Measurements from ENCODE around the gene TBC1D24.

Gene TBC1D24

DNA sequence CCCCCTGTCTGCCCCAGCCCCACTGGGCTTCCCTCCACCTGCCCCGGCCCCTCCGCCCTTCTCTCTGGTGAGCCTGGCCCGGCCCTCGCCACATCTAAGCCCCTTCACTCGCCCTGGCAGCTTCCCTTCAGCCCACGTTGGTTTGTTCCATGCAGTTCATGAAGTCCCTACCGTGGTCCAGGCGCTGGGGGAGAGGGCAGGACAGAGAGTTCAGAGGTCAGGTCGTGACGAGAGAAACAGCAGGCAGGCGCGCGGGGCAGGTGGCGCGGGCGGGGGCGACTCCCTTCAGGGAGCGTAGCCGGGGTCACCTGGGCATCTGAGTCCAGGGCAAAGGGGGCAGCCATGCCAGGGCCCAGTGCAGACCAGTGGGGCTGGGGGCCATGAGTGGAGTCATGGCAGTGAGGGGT lies 23.9 kb upstream of the TBC1D24 start:
- DNase-seq, result no peak

DNA sequence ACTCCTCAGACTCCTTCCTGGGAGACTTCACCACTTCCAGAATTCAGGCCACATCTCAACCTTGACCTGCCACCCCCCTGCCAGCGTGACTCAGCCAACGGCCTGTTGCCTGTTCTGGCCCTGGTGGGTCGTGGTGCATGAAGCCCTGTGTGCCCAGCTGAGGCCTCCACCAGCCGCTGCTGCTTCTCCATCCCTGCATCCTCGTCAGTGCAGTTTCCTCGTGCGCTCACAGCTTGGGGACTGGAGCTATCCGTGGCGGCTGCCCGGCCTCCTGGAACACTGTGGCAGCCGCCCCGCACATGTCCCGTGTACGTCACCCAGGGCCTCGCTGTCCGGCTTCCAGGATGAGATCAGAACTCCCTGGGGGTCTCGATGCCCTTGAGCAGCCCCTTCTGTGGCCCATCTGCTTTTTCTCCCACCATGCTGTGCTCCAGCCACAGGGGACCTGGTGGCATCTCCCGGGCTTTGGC lies 23.0 kb upstream of the TBC1D24 start:
- DNase-seq, result no peak

DNA sequence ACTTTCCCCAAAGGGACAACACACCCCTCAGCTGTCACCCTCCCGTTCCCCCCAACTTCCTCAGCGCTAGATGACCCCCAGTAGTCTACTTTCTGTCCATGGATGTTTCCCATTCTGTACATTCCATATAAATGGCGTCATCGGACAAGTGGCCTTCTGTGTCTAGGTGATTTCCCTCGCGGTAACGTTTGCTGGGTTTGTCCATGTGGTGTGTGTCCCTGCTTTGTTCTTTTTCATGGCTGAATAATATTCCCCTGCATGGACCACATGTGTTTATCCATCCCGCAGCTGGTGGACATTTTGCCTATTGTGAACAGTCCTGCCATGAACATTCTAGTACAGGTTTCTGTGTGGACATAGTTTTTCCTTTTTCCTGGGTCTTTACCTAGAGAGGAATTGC lies 22.3 kb upstream of the TBC1D24 start:
- DNase-seq, result no peak

DNA sequence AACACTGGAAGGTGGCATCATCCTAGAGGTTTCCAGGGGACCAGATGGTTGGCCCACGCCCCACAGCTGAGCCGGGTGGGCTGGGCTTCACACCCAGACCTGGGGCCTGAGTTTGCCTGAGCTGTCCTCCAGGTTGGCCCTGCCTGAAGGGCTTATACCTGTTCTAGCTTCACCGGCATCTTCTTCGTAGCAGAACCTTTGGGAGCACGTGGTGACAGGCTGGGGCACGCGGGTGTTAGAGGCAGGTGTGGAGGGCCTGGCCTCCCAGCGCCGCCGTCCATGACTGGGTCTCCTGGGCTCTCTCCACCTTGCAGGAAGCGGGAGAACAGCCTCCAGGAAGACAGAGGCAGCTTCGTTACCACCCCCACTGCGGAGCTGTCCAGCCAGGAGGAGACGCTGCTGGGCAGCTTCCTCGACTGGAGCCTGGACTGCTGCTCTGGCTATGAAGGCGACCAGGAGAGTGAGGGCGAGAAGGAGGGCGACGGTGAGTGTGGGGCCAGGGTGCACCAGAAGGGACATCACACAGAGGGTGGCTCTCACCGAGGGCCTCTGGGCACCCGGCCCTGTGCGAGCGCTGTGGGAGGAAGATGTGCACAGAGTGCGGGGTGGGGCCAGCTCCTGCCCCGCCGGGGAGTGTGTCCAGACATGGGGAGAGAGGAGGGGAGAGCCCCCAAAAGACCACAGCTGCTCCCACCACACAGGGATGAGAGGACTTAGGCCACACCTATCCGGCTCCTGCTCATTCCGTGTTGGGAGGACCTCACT lies 19.7 kb upstream of the TBC1D24 start:
- no peak for DNase-seq

DNA sequence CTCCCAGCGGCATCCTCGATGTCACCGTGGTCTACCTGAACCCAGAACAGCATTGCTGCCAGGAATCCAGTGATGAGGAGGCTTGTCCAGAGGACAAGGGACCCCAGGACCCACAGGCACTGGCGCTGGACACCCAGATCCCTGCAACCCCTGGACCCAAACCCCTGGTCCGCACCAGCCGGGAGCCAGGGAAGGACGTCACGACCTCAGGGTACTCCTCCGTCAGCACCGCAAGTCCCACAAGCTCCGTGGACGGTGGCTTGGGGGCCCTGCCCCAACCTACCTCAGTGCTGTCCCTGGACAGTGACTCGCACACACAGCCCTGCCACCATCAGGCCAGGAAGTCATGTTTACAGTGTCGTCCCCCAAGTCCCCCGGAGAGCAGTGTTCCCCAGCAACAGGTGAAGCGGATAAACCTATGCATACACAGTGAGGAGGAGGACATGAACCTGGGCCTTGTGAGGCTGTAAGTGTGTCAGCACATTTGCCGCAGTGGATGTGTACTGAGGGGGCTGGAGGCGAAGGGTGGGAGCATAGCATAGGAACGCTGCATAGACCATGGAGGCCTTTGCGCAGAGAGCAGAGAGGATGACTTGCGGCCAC lies 18.3 kb upstream of the TBC1D24 start:
- DNase-seq, result no peak

DNA sequence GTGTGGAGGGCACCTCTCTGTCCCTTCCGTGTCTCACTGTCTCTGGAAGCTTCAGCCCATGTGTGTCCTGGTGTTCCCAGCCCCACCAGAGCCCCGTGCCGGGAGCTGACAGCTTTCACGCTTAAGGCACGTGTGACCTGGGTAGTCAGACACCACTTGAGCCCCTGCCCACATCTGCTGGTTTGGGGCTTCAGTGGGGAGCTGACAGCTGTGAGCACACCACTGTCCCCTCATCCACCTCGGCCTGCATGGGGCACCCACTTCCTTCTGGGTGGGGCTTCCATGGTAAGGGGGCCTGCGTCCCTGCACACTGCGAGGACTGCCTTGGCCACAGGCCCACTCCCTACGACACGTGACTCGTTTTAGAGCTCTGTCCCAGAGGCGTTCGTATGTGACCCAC lies 17.7 kb upstream of the TBC1D24 start:
- no peak for DNase-seq

DNA sequence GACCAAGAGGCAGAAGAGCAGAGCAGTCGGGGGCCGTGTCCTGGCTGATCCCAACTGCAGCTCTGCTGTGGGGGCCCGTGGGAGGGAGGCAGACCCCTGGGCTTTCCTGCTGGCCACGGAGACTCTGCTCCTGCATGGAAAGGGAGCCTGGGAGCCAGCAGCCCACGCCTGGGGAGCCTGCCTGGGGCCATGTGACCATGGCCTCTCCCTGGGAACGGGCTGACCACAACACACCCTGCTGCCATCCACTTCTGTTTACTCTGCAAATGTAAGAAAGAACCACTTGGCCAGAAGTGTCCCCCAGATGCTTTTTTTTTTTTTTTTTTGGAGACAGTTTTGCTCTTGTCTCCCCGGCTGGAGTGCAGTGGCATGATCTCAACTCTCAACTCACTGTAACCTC lies 17.0 kb upstream of the TBC1D24 start:
- no peak for DNase-seq

DNA sequence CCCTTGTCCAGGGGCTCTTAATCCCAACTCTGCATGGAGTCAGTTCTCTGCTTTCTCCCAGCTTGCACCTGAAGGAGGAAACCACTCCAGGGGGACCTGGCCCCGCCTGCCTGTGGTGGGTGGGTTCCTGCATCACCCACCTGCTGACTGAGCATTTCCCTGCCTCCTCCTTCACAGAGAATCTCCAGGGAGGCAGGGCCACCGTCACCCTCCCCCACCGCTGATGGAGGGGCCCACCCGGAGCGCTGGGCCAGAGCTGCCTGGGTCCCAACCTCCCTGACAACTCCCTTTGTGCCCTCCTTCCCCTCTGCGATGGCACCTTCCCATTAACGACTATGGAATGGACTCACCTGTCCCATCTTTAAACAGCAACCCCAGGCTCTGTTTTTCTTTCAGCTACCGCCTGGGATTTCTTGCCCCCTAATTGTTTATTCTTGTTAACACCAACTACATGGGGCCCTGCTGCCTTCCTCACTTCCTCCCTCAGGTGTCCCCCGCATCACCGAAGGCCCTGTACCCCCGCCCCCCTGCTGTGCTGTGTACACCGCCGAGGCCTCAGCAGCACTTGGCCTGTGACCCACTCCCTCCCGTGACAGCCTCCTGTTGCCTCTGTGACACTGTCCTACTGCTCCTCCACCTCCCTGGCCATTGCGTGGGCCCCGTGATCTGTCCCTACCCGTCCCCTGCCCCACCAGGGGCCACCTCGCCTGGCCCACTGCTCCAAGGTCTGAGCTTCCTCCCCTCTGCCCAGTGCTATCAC lies 15.9 kb upstream of the TBC1D24 start:
- DNase-seq, result no peak

DNA sequence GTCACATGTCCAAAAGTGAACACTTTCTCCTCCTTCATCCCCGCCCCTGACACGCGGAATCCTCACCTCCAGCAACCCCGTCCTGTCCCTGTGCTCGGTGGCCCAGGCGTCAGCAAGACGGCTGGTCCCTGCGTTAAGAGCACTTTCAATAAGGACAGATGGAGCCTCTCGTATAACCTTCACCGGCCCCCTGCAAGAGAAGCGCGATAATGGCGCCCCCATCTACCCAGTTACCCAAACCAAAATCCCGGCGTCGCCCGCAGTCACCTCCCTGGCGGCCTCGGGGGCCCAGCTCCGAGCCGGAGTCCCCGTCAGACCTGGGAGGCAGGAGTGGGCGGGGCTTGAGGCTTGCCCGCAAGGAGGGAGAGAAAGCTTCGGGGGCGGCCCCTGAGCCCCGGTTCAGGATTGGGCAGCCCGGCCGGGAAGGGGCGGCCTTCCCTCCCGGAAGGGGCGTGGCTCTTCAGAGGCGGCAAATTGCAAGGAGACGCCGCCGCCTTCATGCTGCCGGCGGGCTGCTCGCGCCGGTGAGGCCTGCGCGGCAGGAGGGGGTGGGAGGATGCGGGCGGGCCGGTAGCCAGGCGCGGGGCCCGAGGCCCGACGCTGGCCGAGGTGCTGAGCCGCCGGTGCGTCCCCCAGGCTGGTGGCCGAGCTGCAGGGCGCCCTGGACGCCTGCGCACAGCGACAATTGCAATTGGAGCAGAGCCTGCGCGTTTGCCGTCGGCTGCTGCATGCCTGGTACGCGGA lies 15.1 kb upstream of the TBC1D24 start, which contains the start of gene TEDC2:
Gene TEDC2, plus strand, starts transcription at position 463 of the 744 bp plus-strand sequence. Its CDS starts 36 bp downstream, at position 499.
- peak; percentile 99 for DNase-seq

DNA sequence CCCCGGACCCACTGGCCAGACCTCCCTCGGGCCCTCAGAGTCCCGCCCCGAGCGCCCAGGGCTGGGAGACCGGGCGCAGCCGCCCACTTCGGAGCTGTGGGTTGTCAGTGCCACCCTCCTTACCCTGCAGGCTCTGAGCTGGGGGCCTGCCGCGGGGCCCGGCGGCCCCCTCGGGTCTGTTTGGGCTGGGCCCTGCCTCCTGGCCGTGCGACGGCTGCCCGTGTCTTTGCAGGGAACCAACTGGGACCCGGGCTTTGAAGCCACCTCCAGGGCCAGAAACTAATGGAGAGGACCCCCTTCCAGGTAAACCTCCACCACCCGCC lies 14.6 kb upstream of the TBC1D24 start:
- no peak for DNase-seq

DNA sequence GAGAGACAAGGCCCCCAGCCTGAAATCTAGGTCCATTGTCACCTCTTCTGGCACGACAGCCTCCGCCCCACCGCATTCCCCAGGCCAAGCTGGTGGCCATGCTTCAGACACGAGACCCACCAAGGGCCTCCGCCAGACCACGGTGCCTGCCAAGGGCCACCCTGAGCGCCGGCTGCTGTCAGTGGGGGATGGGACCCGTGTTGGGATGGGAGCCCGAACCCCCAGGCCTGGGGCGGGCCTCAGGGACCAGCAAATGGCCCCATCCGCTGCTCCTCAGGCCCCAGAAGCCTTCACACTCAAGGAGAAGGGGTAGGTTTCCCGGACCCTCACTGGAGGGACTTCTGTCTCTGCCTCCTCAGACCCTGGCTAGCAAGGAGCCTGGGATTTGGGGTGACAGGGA lies 14.0 kb upstream of the TBC1D24 start:
- no peak for DNase-seq

DNA sequence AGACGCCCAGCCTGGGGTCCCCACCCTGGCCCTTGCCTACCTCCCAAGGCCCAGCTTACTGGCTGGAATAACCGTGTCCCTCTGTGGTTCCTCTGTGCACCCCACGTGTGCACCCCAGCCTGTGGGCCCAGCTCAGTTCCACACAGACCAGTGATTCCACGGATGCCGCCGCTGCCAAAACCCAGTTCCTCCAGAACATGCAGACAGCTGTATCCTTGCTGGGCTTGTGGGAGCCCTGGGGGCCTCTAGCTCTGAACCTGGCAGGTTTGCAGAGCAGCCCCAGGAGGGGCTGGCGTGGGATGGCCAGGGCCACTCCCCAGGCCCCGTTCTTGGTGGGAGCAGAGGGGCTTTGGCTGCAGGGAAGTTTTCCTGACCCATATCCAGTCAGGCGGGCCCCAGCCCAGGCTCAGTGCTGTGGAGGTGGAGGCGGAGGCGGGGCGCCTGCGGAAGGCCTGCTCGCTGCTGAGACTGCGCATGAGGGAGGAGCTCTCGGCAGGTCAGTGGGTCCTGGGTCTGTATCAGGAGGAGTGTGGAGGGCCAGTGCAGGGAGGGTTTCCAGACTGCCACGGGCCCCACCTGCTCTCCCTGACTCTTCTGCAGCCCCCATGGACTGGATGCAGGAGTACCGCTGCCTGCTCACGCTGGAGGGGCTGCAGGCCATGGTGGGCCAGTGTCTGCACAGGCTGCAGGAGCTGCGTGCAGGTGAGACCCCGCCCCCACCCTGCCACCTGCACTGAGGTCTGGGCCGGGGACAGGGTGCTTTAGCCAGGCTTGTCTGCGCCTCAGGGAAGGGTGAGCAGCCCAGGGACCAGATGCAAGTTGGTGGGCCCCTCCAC lies 12.7 kb upstream of the TBC1D24 start:
- DNase-seq, result no peak

DNA sequence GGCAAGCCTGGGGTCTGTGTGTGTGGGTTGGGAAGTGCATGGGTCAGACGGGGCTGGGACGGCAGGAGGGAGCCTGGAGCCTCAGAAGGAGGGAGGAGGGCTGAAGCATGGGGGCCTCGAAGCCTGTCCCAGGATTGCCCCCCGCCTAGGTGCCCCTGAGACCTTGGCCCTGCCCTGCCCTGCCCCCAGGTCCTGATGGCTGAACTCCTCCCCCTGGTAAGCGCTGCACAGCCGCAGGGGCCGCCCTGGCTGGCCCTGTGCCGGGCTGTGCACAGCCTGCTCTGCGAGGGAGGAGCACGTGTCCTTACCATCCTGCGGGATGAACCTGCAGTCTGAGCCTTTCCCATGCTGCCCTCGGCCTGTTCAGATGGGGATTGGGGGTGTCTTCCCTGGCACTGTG lies 10.6 kb upstream of the TBC1D24 start:
- no peak for DNase-seq

DNA sequence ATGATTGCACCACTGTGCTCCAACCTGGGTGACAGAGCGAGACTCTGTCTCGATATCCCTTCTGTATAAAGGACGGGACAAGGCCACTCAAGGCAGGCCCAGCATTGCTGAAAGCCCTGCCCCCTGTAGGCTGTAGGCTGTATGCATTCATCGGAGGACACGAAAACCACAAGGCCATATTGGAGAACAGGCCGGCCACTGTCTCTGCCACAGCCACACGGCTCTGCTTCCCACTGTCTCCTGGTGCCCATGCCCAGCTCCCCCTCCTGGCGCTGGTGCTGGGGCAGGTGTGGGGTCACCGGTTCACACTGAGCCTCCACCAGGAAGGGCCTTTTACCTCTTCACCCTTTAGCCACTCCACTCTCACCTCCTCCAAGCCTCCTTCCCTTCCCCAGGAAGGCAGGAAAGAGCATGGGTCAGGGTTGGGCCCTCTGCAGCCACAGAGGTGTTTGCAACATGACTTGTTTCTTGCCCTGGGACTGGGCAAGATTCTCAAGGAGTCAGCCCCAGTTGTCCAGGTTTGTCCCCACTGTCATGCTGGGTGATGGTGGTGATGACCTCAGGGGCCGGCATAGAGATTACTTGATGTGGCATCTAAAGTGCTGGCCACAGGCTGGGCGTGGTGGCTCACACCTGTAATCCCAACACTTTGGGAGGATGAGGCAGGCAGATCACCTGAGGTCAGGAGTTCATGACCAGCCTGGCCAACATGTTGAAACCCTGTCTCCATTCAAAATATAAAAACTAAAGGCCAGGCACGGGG lies 9.1 kb upstream of the TBC1D24 start:
- no peak for DNase-seq

DNA sequence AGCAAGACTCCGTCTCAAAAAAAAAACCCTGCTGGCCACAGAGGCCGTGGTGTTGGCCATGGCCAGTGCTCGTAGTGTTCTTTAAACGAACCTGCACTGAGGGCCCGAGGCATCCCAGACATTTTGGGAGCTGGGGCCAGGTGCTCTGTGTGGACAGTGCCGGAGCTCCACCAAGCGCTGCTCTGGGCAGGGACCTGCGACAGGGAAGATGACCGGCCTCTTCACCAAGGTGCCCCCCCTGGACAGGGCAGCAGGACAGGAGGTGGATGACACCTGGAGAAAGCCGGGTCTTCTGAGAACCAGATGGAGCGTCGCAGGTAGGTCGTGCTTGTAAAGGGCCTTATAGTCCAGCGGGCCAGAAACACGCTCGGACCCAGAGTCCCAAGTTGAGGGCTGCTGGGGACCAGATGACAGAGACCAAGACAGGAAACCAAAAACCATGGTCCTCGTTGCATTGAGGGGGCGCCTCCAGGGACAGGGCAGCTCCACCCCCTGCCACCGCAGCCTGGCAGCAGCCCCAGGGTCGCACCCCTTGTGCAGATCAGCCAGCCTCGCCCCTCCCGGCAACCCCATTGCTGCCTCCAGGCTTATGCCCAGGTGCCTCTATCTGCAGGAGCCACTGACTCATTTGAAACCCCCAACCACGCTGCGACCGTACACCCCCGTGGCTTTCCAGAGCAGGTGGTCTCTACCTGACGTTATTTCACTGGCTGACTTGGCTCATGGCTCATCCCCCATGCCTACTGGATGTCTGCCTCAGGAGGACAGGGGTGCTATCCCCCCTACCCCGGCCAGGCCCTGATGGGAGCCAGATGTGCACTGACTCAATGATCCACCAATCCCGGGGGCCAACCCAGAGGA lies 8.0 kb upstream of the TBC1D24 start:
- DNase-seq, result no peak

DNA sequence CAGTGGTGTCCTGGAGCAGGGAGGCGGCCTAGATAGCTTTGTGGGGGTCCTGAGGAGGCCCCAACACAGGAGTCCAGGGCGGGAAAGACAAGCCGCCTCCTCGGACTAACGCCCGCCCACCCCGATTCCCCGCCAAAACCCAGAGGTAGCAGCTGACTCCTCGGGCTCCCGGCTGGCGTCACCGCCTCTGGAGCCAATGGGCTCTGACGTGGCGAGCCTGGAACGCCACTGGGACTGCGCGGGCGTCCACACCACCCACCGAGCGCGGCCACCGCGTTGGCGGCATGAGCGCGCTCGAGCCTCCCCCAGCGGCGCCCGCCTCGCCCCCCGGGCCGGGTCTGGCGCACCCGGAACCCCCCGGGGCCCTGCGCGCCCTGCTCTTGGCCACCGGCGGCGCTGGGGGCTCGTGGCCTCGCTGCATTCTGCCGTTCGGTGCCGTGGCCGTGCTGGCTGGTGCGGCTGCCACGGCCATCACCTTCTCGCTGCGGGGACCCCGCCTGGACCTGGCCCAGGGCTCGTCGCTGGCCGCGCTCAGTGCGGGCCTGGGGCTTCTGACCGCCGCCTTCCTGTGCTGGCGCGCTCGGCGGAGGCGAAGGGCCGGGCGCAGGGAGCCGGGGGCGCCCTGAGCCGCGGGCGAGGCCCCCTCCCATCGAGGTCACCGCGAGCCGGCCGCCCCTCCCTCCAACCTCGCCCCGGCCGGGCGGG lies 7.2 kb upstream of the TBC1D24 start:
- DNase-seq, result no peak

DNA sequence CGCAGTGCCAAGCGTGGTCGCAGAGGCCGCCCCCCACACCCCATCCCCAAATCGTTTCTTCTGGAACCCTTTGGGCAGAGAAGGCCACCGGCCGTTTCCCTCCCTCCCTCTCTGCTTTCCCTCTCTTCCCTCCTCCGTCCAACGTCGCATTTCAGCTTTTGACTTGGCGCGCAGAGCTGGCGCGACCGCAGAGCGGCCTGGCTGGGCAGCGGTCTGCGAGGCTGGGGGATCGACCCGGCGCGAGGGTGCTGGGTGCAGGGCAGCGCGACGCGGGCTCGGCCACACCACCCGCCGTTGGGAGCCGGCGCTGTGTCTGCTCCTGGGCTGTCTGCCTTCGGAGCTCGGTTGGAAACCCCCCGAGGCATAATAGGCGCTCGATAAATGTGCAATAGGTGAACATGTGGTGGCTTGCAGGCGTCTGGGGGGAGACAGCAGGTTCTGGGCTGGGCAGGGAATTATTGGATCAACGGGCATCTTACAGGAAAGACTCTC lies 6.6 kb upstream of the TBC1D24 start:
- no peak for DNase-seq

DNA sequence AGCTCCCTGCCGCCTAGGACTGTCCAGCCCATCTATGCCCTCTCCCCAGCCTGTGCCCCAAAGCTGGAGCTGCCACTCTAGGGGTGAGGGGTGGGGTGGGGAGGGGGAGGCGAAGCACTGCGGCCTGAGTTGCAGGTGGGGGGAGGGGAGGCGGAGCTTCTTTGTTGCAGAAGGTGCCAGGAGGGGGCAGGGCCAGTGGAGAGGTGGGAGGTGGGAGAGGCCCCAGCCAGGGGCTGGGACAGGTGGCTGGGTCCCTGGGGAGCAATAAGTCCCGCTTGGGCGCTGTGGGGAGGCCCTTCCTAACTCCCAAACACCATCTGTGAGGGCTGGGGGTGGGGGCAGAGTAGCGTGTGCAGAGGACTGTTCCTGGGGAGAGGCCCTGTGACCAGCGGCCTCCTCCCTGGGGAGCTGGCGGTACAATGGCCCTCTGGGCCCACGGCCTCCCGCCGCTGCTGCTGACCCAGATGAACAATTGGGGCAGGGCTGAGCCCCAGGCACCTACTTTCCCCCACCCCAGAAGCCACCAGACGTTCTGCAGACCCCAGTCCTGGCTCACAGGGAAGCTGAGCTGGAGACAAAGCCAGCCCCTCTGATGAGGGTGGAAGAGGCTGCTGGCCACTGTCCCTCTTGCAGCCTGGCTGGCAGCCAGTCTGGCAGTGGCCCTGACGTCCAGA lies 6.1 kb upstream of the TBC1D24 start:
- no peak for DNase-seq

All from CD4-positive, alpha-beta T cell treated with Interleukin-17A for 4 hours (primary cell).